ENCODE data around the gene MLIP.

GRCh38 chr6:54132587-54132986 lies 21.3 kb downstream of the MLIP start:
- TF ChIP-seq CTCF (conservative IDR thresholded peaks at IDR 0.05; ENCODE audit: low read depth in 2 of 2), result no peak
- TF ChIP-seq POLR2AphosphoS5 (IDR thresholded peaks at IDR 0.05; ENCODE audit: low read depth), result no peak
- TF ChIP-seq EZH2phosphoT487 (IDR thresholded peaks at IDR 0.05; ENCODE audit: unreplicated experiment), result no peak
- no peak for TF ChIP-seq REST (IDR thresholded peaks at IDR 0.05; ENCODE audit: unreplicated experiment)
- no peak for TF ChIP-seq EZH2 (IDR thresholded peaks at IDR 0.05; ENCODE audit: low read depth, unreplicated experiment)
- no peak for TF ChIP-seq NANOG (IDR thresholded peaks at IDR 0.05; ENCODE audit: borderline replicate concordance)
- no peak for TF ChIP-seq JUNB (IDR thresholded peaks at IDR 0.05; ENCODE audit: unreplicated experiment)
- TF ChIP-seq STAT1 (IDR thresholded peaks at IDR 0.05; ENCODE audit: unreplicated experiment), result no peak
- no peak for TF ChIP-seq ETS1 (IDR thresholded peaks at IDR 0.05)
- TF ChIP-seq ZNF114 (CRISPR knock-in tag; IDR thresholded peaks at IDR 0.05), result no peak
- no peak for TF ChIP-seq CREB1 (CRISPR knock-in tag; IDR thresholded peaks at IDR 0.05; ENCODE audit: low read depth)
